DOHH2 (cell line): Measurements from ENCODE around the gene SCN7A.

Experiments
- H3F3A ChIP-seq: fragments of 200-600 bp; sonication (generic), shearing (Covaris generic); 2 replicates; pipeline ENCODE4 v1.6.0; 2016; ENCODE audit warnings: antibody characterized with exemption, mild to moderate bottlenecking; ENCODE audit not compliant: control insufficient read depth, insufficient read depth
- H3K27ac ChIP-seq: fragments of 200-600 bp; sonication (generic); 2 replicates; pipeline ENCODE4 v1.5.1; 2014; ENCODE audit warnings: low read depth, mild to moderate bottlenecking, low read length, moderate library complexity
- H3K27me3 ChIP-seq: fragments of 200-600 bp; sonication (generic); 2 replicates; pipeline ENCODE4 v1.6.1; 2014; ENCODE audit warnings: mild to moderate bottlenecking, low read length, mixed read lengths; ENCODE audit not compliant: control insufficient read depth
- H3K36me3 ChIP-seq: fragments of 200-600 bp; sonication (generic); 2 replicates; pipeline ENCODE4 v1.6.1; 2014; ENCODE audit warnings: mild to moderate bottlenecking, low read length, moderate library complexity, mixed read lengths; ENCODE audit not compliant: control insufficient read depth
- H3K4me1 ChIP-seq: fragments of 200-600 bp; sonication (generic); 2 replicates; pipeline ENCODE4 v1.6.1; 2014; ENCODE audit warnings: mild to moderate bottlenecking, low read length, mixed read lengths; ENCODE audit not compliant: control insufficient read depth
- H3K4me2 ChIP-seq: fragments of 200-600 bp; sonication (generic); 2 replicates; pipeline ENCODE4 v1.6.0; 2014; ENCODE audit warnings: mild to moderate bottlenecking, low read length, moderate library complexity
- H3K4me3 ChIP-seq: fragments of 200-600 bp; sonication (generic); 2 replicates; pipeline ENCODE4 v1.5.1; 2014; ENCODE audit warnings: mild to moderate bottlenecking, low read length, mixed read lengths
- H3K79me2 ChIP-seq: fragments of 200-600 bp; sonication (generic); 2 replicates; pipeline ENCODE4 v1.6.1; 2014; ENCODE audit warnings: mild to moderate bottlenecking, low read length, mixed read lengths; ENCODE audit not compliant: control insufficient read depth
- H3K9me2 ChIP-seq: fragments of 200-600 bp; sonication (generic); replicated peaks from 2 replicates; pipeline ENCODE4 v1.6.1; 2014; ENCODE audit warnings: mild to moderate bottlenecking, low read length, mixed read lengths; ENCODE audit not compliant: control insufficient read depth
- H3K9me3 ChIP-seq: fragments of 200-600 bp; sonication (generic); 2 replicates; pipeline ENCODE4 v1.6.1; 2014; ENCODE audit warnings: antibody characterized with exemption, low read length, mixed read lengths; ENCODE audit not compliant: control insufficient read depth, insufficient read depth
- H4K20me1 ChIP-seq: fragments of 200-600 bp; sonication (generic); 2 replicates; pipeline ENCODE4 v1.6.0; 2014; ENCODE audit warnings: low read depth, mild to moderate bottlenecking, antibody characterized with exemption, low read length, moderate library complexity; ENCODE audit not compliant: control insufficient read depth, insufficient read depth
- CTCF ChIP-seq: fragments of 200-600 bp; sonication (generic); IDR thresholded peaks from one replicate; pipeline ENCODE4 v1.5.1; 2014; ENCODE audit warnings: antibody characterized with exemption, mild to moderate bottlenecking, low read depth, low read length; ENCODE audit not compliant: poor library complexity, severe bottlenecking
- EZH2phosphoT487 ChIP-seq: fragments of 200-600 bp; sonication (generic); IDR thresholded peaks from 2 replicates; pipeline ENCODE4 v1.6.1; 2017; ENCODE audit warnings: borderline replicate concordance, mild to moderate bottlenecking, antibody characterized with exemption, low read length, moderate library complexity, mixed read lengths

The SCN7A gene

GRCh38 chr2:166418853-166419615 is 75.0 kb downstream of the SCN7A start:
- TF ChIP-seq EZH2phosphoT487 (no peak), CTCF (no peak)

GRCh38 chr2:166417669-166418068 is 76.4 kb downstream of the SCN7A start:
- Histone ChIP-seq H3K79me2 (no peaks in the 10 kb centered on the region), H3K36me3 (no peaks in the 10 kb centered on the region), H3K9me2 (no peaks in the 10 kb centered on the region), H3K27me3 (no peaks in the 10 kb centered on the region), H3K4me2 (no peak overlapping the region), H4K20me1 (no peaks in the 10 kb centered on the region), H3F3A (no peaks in the 10 kb centered on the region), H3K27ac (no peak overlapping the region), H3K4me1 (no peaks in the 10 kb centered on the region), H3K4me3 (no peak overlapping the region), H3K9me3 (no peaks in the 10 kb centered on the region)
- no peak for TF ChIP-seq EZH2phosphoT487
- no peak for TF ChIP-seq CTCF

More at GRCh38 chr2:166418853-166419615, 75.0 kb downstream of the SCN7A start:
- no peaks in the 10 kb centered on the region for H3K4me1 ChIP-seq
- no peaks in the 10 kb centered on the region for H3K9me2 ChIP-seq
- H3K27me3 ChIP-seq, result no peaks in the 10 kb centered on the region
- no peak overlapping the region for H3K4me2 ChIP-seq
- no peak overlapping the region for H3K4me3 ChIP-seq
- no peak overlapping the region for H3K27ac ChIP-seq
- H4K20me1 ChIP-seq, result no peaks in the 10 kb centered on the region
- no peaks in the 10 kb centered on the region for H3F3A ChIP-seq
- no peaks in the 10 kb centered on the region for H3K9me3 ChIP-seq
- H3K36me3 ChIP-seq, result no peaks in the 10 kb centered on the region
- no peaks in the 10 kb centered on the region for H3K79me2 ChIP-seq

- H4K20me1 ChIP-seq, result no peaks in the 10 kb centered on the region
- no peak overlapping the region for H3K27ac ChIP-seq
- no peak overlapping the region for H3K4me2 ChIP-seq
- H3K9me3 ChIP-seq, result no peaks in the 10 kb centered on the region
- H3K4me3 ChIP-seq, result no peak overlapping the region
- H3F3A ChIP-seq, result no peaks in the 10 kb centered on the region
- no peak for TF ChIP-seq CTCF
- no peak for TF ChIP-seq EZH2phosphoT487
- H3K4me1 ChIP-seq, result no peaks in the 10 kb centered on the region
- H3K36me3 ChIP-seq, result no peaks in the 10 kb centered on the region
- no peaks in the 10 kb centered on the region for H3K27me3 ChIP-seq
- no peaks in the 10 kb centered on the region for H3K79me2 ChIP-seq
- no peaks in the 10 kb centered on the region for H3K9me2 ChIP-seq
Measured at GRCh38 chr2:166413255-166413654, 80.8 kb downstream of the SCN7A start.
